ENCODE measurements around the gene SLC16A8. TPM values are rescaled to one million over a fixed set of nuclear protein-coding genes. Genes with fewer than 3 reads are reported as not detected.
"Not testable (repeated sequence)": the region's sequence is repeated elsewhere in the genome, so short reads cannot be mapped to it uniquely, and the experiment has no call there.

SLC16A8 gene, protein sequence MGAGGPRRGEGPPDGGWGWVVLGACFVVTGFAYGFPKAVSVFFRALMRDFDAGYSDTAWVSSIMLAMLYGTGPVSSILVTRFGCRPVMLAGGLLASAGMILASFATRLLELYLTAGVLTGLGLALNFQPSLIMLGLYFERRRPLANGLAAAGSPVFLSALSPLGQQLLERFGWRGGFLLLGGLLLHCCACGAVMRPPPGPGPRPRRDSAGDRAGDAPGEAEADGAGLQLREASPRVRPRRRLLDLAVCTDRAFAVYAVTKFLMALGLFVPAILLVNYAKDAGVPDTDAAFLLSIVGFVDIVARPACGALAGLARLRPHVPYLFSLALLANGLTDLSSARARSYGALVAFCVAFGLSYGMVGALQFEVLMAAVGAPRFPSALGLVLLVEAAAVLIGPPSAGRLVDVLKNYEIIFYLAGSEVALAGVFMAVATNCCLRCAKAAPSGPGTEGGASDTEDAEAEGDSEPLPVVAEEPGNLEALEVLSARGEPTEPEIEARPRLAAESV
- polyA plus RNA-seq (ENCODE audit: insufficient read length in 4 of 4), result 1 to 10 TPM in 3 of 4 donors, under 1 TPM in 1; 0.72 to 1.8 (median 1.1) TPM

DNA sequence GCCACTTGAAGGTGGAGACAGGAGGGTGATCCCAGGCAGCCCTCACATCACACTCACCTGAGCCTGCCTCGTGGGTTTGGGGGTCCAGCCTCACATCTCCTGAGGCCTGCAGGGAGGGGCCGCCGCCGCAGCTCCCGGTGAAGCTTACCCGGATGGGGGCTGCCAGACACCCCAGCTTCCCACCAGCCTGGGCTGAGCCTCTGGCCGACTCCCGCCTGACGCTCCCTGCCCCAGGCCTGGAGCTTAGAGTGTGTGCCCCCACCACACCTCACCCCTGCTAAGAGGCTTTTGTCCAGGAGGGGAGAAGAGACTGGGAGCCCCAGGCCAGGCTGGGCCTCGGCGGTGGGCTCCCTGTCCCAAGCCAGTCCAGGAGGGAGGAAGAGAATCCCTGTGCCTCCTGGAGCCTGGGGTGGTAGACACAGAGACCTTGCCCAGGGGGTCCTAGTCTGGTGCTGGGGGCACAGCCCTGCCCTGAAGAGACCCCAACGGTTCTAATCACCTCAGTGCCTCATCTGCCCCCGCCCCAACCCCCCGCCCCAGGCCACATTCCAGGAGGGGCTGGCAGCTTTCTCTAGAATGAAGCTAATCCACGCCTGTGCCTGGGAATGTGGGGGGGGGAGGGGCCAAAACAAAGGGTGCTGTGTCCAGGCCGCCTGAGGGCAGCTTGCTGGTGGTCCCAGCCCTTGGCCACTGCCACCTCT lies at the start of gene SLC16A8:
Gene SLC16A8 (minus strand): TSS at position 254 of the 701 bp plus-strand sequence. CDS start 1,311 bp downstream, outside the sequence.
- DNase-seq (ENCODE audit: low read depth in 4 of 4, low spot score in 3 of 4), result no peak

GRCh38 chr22:38133331-38133730 lies 49.3 kb upstream of the SLC16A8 start:
- no peak for DNase-seq (ENCODE audit: low read depth in 4 of 4, low spot score in 3 of 4)

- no peak for DNase-seq (ENCODE audit: low read depth in 4 of 4, low spot score in 3 of 4)
Observed at GRCh38 chr22:38132794-38133193, 48.8 kb upstream of the SLC16A8 start.

DNA sequence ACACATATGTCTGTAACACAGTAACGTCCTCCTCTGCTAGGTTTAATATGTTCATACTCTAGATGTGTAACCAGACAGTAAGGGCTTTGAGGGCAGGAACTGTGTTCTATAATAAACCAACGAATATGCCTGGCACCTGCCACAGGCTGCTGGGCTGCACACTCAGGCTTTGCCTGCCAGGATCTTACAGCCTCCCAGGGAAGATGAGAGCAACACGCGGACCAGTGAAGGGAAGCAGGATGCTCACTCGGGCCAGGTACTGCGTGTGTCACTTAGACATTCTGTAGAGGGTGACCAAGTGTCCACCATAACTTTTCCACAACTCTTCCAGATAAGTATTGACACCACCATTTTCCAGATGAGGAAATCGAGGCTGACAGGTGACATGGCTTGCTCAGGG lies 48.2 kb upstream of the SLC16A8 start:
- DNase-seq (ENCODE audit: low read depth in 4 of 4, low spot score in 3 of 4), result no peak

DNA sequence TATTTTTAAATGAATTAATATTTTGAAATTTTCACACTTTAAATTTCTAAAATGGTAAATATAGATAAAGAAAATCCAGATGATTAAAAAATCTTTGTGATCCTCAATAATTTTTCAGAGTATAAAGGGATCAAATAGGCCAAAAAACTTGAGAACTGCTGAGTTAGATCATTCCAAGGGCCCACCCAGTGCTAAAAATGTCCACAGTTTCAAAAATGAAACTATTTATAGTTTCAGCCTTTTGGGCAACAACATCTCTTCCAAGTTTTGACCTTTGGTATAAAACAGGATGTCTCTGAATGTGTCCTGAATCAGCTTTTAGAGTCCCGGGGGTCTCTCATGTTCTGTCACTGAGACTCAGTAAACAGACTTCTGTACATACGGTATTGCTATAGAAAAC lies 47.4 kb upstream of the SLC16A8 start:
- no peak for DNase-seq (ENCODE audit: low read depth in 4 of 4, low spot score in 3 of 4)

DNA sequence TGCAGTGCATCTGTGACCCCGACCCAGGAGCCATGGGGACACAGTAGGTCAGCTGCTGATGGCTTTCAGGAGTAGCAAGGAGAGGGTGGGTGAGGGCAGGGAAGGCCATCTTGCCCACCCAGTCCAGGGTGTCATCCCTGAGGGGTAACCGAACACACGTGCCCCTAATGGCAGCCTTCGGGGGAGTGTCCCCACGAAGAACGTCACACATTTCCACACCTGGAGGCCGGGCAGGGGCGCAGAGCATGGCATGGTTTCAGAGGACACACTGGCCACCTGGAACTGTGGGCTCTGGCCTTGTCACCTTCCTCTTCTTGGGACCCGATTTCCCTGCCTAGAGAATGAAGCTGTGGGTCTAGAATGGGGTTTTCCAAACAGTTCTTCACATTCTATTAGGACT lies 45.9 kb upstream of the SLC16A8 start:
- DNase-seq (ENCODE audit: low read depth in 4 of 4, low spot score in 3 of 4), result no peak

DNA sequence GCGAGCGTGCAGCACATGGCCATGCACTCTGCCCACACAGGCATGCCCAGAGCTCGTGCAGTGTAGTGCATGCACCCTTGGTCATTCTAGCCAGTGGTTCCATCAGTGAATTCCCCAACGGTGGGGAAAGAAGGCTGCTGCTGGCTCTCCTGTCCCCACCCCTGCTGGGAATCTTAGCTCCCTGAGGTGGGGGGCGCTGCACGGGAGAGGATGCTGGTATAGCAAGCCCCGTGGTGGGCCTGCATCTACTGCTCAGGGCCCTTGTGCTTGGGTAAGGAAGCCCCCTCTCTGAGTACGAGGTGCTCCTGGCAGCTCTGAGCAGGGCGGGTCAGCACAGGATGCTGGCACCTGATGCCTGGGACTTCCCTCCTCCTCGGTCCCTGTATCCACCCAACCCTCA lies 45.0 kb upstream of the SLC16A8 start:
- no peak for DNase-seq (ENCODE audit: low read depth in 4 of 4, low spot score in 3 of 4)

GRCh38 chr22:38127869-38128268 lies 43.9 kb upstream of the SLC16A8 start:
- no peak for DNase-seq (ENCODE audit: low read depth in 4 of 4, low spot score in 3 of 4)

DNA sequence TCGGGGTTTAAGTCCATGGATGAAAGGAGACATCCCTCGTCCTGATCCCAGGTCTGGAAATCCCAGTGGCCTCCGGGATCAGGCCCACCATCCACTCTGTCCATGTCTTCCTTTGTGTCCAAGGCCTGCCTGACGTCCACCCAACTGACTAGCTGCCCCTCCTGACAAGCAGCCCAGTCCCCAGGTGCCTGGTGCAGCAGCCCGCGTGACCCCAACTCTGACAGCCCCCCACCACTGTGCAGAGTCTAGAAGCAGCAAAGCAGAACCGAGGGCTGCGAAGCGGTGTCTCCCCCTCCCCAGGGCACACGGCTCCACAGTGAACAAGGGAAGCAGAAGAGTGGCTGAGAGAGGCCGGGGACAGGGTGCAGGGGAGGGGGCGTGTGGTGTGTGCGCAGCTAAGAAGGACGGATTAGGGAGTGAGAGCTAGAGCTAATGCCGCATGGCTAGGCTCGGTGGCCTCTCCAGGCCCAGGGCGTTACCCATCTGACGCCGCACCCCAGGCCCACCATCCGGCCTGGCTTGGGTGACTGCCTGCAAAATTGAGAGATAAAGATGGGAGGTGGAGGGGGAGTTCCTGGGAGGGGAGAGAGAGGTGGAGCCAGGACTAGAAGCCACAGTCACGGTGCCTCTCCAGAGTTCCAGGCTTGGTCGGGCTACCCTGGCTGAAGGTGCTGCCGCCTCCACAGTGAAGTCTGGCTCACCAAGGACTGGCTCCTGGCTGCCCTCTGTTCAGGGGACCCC lies 43.1 kb upstream of the SLC16A8 start:
- no peak for DNase-seq (ENCODE audit: low read depth in 4 of 4, low spot score in 3 of 4)

GRCh38 chr22:38125751-38126201 lies 41.8 kb upstream of the SLC16A8 start:
- DNase-seq (ENCODE audit: low read depth in 4 of 4, low spot score in 3 of 4), result no peak

GRCh38 chr22:38125038-38125610 lies 41.1 kb upstream of the SLC16A8 start:
- DNase-seq (ENCODE audit: low read depth in 4 of 4, low spot score in 3 of 4), result no peak

GRCh38 chr22:38124236-38124974 lies 40.4 kb upstream of the SLC16A8 start:
- no peak for DNase-seq (ENCODE audit: low read depth in 4 of 4, low spot score in 3 of 4)

- DNase-seq (ENCODE audit: low read depth in 4 of 4, low spot score in 3 of 4), result no peak
Observed at GRCh38 chr22:38122616-38123015, 38.6 kb upstream of the SLC16A8 start.

- no peak for DNase-seq (ENCODE audit: low read depth in 4 of 4, low spot score in 3 of 4)
Observed at GRCh38 chr22:38120359-38121110, 36.6 kb upstream of the SLC16A8 start.

DNA sequence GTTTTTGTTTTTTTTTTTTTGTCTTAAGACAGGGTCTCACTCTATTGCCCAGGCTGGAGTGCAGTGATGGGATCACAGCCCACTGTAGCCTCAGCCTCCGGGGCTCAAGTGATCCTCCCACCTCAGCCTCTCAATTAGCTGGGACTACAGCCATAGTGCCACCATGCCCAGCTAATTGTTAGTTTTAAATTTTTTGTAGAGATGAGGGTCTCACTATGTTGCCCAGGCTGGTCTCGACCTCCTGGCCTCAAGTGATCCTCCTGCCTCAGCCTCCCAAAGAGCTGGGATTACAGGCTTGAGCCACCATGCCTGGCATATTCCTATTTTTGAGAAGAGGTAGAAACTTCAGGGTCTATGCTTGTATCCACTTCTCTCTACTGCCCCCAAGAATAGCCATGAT lies 34.8 kb upstream of the SLC16A8 start:
- DNase-seq (ENCODE audit: low read depth in 4 of 4, low spot score in 3 of 4), result not testable (repeated sequence)

DNA sequence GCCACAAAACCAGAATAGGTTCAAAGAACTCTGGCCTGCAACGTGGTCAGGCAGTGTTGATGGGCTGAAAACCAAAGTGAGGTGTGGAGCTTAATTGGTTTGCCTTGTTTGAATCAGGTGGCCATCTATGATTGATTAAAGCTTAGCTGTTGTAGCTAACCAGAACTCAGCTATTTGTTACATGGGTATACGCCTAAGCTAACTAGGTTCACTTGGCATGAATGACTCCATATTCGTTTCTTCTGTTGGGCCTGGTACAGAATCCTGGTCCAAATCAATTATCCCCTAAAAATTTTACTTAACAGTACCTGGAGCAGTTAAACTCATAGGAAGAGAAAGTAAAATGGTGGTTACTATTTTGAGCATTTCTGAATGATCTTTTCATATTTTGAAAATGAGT lies 34.2 kb upstream of the SLC16A8 start:
- DNase-seq (ENCODE audit: low read depth in 4 of 4, low spot score in 3 of 4), result no peak

DNA sequence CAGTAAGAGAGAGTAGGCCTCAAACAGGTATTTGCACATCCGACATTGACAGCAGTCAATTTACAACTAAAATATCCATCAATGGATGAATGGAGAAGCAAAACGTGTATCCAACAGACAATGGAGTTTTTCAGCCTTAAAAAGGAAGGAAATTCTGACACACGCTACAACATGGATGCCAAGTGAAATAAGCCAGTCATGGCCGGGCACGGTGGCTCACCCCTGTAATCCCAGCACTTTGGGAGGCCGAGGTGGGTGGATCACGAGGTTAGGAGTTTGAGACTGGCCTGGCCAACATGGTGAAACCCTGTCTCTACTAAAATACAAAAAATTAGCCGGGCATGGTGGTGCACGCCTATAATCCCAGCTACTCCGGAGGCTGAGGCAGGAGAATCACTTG lies 33.6 kb upstream of the SLC16A8 start:
- not testable (repeated sequence) for DNase-seq (ENCODE audit: low read depth in 4 of 4, low spot score in 3 of 4)

GRCh38 chr22:38115423-38116205 lies 31.6 kb upstream of the SLC16A8 start:
- no peak for DNase-seq (ENCODE audit: low read depth in 4 of 4, low spot score in 3 of 4)

Data from right renal pelvis (tissue), 4 donors.